Measurements from ENCODE around the gene CTIF.

CTIF gene

DNA sequence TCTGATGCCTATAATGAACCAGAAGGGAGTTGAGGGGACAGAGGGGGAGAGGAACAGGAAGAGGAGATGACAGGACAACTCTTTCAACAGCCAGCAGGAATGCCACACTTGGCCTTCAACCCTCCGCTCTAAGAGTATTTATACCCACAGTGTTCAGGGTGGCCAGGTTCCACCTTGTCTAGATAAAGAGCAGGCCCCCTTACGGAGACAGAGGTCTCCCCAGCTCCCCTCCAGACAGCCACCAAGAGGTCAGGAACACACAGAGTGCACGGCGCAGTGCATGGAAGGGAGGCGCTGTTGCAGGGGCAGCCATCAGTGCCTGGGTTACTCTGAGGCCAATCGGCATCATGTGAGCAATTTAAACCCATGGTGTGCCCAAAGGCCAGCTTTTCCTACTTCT lies 235.0 kb downstream of the CTIF start:
- DNase-seq (ENCODE audit: low read depth, low spot score): no peak

DNA sequence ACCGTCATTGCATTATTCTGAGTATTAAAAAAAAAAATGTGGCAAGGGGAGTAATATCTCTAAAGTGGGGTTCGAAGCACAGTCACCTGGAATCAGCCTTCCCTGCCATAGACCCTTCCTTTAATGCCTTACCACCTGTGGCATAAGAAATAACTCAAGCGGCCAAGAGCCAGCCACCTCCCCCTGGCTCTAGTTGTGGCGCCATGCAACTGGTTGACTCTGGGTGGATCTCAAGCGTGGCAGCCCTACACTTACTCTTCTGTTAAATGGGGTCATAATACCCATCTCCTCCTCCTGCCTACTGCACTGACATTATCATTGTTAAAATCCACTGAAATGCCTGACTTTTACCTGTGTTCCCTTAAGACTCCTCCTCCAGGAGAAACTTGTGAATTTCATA lies 236.1 kb downstream of the CTIF start:
- no peak for DNase-seq (ENCODE audit: low read depth, low spot score)

DNA sequence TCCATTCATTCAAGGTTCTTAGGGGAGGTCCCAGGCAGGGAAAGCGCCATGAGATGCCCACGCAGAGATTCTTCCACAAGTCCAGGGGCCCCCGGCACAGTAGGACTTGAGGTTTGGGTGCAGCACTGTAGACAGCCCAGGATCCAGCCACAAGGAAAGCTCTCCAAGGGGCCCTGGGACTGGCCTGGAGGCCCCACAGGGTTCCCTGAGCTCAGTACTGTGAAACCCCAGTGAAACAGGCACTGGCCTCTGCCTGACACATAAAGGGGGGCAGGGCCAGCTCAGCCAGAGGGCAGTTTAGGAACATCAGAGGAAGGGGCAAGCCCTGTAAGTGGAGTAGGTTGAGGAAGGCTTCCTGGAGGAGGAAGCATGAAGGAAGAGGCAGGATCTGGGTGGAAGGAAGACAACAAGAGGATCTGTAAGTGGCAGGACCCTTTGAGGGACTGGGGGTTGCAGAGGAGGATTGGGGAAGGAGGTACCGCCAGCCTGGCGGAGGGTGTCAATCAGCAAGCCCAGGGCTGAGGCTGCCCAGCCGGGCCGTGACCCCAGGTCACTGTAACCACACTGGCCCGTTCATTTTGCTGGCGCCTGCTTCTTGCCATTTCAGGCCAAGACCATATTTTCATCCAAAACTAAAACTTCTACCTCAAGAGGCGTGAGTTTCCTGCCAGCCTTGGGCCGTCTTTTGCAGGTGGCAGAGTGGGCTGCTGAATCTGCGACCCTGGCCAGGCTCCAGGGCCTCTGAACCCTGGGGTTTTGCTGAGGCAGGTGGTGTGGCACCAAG lies 236.7 kb downstream of the CTIF start:
- no peak for DNase-seq (ENCODE audit: low read depth, low spot score)

DNA sequence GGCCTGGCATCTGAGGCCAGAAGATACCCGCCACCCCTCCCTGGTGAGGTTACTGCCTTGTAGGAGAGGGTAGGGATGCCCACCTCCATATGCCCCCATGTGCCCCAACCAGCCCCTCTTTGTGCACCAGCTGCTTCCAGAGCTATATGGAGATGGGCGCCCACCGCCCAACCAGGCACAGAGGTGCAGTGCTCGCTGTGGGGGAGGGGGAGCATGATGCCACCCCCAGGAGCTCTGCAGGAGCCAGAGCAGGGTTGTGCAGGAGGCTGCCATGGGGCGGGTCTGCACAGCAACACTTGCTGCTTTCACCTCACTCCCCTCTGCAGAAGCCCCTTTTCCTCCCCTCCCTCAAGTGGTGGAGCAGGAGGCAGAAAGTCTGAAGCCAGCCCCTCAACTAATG lies 237.3 kb downstream of the CTIF start:
- no peak for DNase-seq (ENCODE audit: low read depth, low spot score)

DNA sequence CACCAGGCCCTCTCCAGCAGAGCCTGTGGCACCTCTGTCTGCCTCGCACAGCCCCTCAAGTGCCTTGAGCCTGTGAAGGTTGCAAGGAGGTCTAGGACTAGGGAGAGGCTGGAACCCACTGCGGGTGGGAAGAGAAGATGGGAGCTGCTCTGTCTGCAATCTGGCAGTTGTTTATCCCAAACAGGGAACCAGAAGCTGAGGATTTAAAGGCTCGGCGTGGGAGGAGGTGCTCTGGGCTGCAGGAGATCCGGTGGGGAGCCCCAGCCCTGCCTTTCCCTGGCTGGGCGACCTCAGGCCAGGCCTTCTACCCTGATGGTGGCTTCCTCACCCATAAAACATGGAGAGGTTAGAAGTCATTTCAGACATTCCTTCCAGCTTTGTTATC lies 237.8 kb downstream of the CTIF start:
- no peak for DNase-seq (ENCODE audit: low read depth, low spot score)

DNA sequence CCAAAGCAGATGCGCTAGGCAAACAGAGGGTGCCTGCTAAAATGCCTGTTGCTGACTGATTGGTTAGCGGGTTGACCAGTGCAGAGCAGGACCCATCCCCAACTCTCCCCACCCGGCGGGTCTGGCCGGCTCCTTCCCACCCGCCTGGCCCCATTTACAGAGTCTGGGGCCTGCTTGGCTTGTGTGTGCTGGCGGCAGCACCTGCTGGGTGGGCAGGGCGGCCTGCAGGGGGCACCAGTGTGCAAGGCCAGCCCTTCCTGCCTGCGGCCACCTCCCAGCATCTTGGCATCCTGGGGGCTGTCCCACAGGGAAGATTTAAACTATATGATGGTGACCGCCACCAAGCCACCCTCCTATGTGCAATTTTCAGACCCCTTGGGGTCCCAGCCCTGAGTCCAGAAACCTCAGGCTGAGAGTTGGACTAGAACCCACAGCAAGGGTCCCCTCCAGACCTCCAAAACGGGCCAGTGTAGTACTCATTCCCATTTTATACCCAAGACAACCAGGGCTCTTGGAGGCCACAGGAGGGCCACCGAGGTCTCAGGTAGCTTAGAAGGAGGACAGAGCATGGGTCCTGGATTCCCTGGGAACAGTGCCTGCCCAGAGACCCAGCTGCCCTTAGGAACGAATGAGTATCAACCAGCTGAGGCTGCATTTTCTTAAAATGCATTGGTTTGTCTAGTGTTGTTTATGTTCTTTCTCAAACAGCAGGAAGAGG lies 238.4 kb downstream of the CTIF start:
- peak; percentile 9 for DNase-seq (ENCODE audit: low read depth, low spot score)

DNA sequence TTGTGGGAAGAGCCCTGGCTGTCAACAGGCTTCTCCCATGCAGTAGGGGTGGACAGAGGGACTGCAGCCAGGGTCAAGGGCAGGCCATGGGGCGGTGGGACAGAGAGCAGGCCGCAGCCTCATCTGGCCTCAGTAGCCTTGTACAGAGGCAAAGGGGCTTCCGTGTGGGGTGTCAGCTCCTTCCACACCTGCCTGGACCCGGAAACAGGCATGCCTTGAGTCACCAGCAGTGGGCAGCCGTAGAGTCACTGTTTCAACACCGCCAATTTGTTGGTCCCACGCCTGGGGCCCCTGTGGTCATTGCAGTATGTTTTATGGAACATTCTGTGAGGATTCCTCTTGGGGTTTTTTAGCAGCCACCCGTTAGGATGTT lies 238.9 kb downstream of the CTIF start:
- DNase-seq (ENCODE audit: low read depth, low spot score): no peak

DNA sequence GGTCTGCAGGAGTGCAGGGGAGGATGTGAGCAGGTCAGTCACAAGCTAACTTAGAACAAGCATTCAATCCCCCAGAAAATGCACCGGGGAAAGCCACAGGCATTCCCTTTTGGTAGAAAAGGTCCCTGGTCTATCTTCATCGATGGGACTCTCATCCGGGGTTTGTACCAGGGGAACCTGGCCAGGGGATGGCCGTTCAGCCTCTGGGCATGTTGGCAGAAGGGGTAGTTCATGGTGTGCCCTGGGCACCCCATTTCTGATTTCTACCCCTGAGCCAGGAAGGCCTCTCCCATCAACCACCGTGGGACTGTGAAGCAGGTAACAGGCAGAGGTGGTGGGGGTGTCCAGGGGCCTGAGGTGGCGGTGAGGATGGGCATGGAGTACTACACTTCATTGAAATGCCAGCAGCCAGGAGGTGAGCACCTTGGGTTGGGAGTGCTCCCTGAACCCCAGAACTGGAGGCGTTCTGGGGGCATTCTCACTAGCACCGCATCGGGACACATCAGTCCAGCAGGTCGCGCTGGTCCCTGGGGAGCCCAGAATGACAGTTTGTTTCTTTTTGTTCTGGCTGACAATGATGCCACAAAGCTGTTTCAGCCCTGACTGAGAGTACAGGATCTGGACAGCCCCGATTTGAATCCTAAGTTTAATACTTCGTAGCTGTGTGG lies 239.6 kb downstream of the CTIF start:
- no peak for DNase-seq (ENCODE audit: low read depth, low spot score)

DNA sequence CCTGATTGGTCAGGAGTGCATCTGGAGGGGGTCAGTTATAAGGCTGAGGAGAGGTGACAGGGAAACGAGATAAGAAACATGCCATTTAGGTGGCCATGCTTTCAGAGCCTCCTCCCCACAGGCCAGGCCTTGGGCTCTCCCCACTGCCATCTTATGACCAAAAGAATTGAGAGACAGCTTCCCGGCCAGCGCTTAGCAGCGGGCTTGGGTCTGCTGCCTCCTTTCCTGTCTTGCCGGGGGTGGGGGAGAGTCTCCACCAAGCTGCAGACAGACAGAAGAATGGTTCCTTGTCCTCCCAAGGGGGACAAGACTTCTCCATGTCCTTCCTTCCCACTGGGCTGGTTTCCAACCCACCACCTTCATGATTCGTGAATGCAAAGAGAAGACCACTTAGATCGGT lies 240.6 kb downstream of the CTIF start:
- DNase-seq (ENCODE audit: low read depth, low spot score): no peak

DNA sequence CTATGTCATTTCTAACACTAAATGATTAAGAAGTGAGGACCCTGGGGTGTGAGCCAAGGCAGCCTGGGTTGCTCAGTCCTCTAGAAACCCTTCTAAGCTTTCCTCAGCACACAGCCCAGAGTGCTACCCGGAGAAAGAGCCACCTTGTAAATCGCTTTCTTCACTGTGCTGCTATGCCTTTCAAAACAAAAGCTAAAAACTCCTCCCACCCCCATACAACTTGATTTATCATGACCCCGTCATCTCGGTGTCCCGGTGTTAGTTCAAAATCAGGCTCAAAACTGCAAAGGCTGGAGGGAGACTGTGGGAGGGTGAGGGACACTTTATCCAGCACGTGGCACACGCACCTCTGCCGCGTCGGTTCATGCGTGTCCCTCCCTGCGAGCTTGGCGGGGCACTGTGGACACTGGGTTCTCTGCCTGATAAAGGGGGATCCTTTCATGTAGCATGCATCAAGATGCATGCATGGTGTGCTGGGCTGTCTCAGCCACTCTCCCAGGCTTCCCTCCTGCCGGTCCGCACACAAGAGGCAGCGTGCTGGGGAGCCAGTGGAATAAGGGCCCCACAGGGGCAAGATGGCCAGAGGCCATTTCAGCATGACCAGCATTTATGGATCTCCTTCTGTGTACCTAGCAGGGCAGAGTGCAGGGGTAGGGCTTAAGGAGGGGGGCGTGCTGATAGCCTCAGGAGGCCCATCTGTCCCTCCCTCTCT lies 241.5 kb downstream of the CTIF start:
- DNase-seq (ENCODE audit: low read depth, low spot score): no peak

DNA sequence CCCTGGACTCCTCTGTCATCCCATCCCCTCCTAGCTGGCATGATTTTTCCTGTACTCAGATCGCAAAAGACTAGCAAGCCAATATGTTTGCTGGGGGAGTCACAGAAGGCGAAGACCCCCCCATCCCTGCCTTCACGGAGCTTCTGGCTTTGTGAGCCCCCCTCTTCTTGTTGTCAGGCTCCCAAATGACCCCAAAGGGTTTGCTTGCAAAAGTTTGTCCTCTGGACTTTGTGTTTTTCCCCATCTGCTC lies 242.0 kb downstream of the CTIF start:
- DNase-seq (ENCODE audit: low read depth, low spot score): no peak

DNA sequence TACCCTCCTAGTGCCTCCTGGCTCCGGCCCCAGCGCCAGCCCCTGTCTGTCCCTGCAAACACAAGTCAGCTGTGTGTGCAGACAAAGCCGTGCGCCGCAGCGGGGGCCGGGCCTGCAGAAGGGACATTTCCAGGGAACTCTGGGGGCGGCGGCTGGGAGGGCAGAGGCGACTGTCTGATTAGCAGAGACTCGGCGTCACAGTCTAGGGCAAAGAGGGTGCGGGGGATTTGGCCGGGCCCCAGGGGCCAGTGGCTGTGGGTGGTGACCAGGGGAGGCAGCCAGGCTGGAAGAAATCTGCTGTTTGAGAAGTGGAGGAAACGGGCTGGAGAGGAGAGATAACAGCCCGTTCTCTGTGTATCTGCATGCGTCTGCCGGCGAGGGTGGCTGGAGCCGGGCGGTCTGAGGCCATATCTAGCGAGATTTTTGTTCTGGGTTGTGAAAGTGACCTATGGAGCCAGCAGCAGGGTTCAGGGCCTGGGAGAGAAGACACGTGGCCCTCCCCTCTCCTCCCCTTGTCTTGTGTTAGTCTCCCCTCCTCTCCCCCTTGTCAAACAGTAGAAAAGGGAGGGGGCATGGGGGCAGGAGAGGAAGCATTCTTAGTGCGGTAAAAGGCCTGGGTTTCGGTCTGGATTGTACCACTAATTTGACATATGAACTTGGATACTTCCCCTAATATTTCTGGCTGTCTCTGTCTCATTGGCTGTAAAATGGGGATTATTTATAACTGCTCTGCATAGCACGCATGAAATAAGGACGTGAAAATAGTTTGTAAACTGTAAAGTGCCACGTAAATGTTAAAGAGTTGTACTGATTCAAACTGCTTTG lies 242.5 kb downstream of the CTIF start:
- DNase-seq (ENCODE audit: low read depth, low spot score): no peak

DNA sequence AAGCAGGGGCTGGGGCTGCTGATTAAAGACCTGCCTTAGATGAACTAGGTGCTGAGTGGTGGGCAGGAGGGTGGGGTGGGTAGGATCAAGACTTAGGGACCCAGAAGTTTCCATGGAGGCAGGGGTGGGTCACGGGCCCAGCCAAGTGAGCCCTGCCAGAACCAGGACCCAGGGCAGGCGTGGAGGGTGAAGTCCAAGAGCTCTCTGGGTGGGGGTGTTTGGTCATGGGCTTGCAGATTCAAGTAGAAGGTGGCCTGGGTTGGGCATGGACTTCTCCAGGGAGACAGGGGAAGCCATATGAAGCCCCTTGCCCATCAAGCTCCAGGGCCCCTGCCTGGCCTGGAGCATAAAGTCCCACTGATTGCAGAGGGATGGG lies 243.1 kb downstream of the CTIF start:
- DNase-seq (ENCODE audit: low read depth, low spot score): no peak

DNA sequence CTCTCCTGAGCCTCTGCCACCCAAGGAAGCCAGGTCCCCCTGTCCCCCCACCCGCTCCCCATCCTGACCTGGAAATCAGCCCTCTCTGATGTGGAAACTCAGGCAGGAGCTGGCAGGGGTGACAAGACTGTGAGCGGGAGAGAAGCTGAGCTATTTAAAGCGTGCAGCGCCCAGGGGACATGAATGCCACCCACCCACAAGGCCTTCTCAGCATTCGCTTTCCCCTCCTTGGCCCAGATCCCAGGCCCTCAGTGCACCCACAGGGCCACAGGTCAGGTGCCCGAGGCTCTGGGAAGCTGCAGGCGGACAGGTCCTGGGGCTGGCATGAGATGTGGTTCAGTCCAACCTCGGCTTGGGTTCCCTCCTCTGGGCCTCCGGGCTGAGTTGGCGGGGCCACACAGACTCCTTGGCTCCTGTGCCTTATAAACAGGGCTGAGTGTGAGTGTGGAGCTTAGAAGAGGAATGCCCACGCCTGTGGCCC lies 243.6 kb downstream of the CTIF start:
- DNase-seq (ENCODE audit: low read depth, low spot score): no peak

DNA sequence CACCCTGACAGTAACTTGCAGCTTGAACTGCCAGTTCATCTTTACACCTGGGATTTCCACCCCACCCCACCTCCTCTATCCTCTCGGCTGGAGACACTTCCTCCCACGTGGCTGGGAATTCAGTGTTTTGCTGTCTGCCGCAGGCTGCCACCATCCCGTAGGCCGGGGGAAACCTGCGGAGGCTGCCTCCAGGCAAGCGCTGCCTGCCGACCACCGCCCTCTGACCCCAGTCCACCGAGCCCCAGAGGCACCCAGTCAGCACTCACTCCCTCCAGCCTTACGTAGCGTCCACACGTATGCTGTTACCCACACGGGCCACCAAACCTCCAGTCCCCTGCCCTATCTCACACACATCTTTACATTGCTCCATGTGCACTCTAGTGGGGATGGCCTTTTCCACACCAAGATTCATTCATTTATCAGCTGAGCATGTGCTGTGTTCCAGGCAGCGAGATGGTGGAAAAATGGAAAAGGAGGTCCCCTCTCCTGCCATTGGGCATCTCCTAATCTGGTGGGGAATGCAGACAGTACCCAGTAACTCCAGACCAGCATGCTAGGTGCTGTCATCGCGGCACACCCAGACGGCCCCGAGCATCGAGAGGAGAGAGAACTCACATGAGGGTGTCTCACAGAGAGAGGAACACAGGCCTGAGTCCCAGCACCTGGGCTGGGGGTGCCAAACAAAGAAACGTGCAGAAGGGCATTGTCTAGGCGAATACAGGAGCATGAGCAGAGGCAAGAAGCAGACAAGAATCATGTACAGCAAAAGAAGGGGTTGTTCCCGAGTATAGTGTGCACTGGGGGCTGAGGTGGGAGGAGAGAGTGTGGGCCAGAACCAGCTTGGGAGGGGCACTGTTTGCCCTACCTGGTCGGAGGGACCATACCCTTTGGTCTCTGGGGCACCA lies 245.0 kb downstream of the CTIF start:
- no peak for DNase-seq (ENCODE audit: low read depth, low spot score)

DNA sequence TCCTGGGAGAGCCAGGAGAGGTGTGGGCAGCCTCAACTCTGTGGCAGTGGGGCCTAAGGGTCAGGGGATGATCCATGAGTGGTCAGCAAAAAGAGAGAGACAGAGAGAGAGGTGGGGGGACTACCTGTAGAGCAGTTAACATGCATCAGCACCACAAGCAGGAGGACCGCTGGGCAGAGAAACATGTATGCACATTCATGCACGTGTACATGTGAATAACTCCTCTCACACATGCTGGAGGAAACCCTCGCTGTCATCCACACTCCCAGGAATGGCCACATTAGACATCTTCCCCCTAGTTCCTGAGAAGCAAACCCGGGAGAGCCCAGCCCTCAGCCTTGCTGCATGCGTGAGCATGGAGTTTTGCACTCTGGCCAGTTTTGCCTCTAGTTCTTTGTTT lies 245.8 kb downstream of the CTIF start:
- no peak for DNase-seq (ENCODE audit: low read depth, low spot score)

DNA sequence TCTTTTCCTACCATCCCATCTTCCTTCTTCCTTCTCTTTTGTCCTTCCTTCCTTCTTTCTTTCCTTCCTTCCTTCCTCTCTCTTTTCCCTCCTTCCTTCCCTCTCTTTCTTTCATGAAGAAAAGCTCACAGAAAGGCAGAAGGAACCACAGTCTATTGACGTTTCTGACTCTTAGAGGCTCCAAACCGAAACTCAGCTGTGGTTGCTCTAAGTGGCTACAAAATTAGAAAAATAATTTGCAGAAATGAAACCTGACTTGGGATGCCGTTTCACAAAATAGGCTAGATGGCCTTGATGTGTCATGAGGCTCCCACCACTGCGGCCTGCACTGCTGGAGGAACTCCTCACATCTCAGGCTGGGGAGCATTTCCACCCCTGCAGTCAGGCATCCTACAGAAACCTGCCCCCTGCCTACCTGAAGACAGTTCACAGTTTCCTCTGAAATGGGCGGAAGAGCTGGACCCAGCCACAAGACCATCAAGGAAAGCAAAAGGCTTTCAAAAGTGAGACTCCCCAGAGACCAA lies 246.3 kb downstream of the CTIF start:
- DNase-seq (ENCODE audit: low read depth, low spot score): no peak

DNA sequence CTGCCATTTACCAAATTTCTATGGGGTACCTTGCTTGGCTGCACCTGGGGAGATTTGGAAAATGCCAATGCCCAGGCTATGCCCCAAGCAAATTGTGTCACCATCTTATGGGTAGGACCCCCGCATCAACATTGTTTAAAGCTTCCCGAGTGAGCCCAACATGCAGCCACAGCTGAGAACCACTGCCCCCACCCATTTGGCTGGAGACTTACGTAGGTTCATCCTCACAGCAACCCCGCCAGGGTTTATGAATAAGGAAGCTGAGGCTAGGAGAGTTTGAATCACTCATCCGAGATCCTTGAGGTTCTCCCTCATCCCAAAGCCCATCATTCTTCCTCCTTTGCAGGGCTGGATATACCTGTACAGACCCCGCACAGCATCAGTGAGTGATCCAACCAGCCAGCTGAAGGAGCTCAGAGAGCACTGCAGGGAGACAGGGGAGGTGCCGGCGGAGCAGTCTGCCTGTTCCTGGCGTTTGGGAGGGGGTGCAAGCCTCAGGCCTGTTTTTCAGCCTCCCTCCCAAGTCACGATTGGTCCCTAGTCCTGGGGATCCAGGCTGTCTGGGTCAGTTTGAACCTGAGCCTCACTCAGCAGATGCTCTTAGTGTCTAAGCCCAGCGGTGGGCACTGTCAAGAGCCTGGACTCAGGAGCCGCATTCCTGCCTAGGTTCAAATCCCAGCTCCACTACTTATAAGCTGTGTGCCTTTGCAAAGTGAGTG lies 247.1 kb downstream of the CTIF start:
- DNase-seq (ENCODE audit: low read depth, low spot score): no peak

DNA sequence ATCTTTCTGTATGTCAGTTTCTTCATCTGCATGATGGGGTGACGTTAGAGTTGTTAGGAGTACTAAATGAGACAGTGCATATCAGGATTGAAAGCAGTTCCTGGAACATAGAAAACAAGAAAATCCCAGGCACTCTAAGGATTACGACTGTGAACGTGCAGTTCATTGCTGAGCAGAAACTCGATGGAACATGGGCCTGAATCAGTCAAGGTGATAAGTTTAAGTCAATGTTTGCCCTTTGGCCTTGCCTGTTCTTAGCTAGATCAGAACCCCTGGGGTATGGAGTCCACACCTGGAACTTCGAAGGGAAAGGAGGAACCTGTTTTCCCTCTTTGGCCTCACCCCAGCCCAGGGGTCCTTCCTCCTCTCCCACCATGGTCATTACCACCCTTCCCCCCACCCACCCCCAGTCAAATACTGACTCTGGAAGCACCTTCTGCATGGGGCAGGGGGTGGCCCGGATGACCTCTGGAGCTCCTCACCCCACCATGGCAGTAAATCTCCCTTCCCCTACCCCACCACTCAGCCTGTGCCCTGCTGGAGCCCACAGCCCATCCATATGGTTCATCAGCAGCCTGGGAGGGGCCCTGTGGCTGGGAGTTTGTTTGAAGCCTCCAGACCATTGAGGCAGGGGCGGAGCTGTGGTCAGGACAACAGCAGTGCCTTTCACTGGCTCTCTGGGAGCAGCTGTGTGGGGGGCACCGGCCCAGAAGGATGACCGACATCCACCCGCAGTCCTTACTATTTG lies 247.8 kb downstream of the CTIF start:
- DNase-seq (ENCODE audit: low read depth, low spot score): no peak

All from activated naive CD8-positive, alpha-beta T cell treated with anti-CD3 and anti-CD28 coated beads, Interleukin-2, amount 50 U/mL, for 16 hours (primary cell).